GM21381 (cell line): ENCODE measurements around the gene RALGPS1.

ENCODE experiments used
- ATAC-seq: cut with Tn5 transposase; IDR thresholded peaks from one replicate; pipeline ENCODE4 v1.9.1; 2021; ENCODE audit warnings: mild to moderate bottlenecking, moderate library complexity; ENCODE audit not compliant: unreplicated experiment

Gene RALGPS1

GRCh38 chr9:126953041-126953809 is 38.6 kb downstream of the RALGPS1 start:
- ATAC-seq: no peak

- no peak for ATAC-seq
Measured at GRCh38 chr9:126955811-126956210, 41.2 kb downstream of the RALGPS1 start.

GRCh38 chr9:126956917-126957686 is 42.5 kb downstream of the RALGPS1 start:
- ATAC-seq: no peak

- no peak for ATAC-seq
Measured at GRCh38 chr9:126957687-126958053, 43.1 kb downstream of the RALGPS1 start.

GRCh38 chr9:126959336-126959735 is 44.8 kb downstream of the RALGPS1 start:
- no peak for ATAC-seq

- no peak for ATAC-seq
Measured at GRCh38 chr9:126959917-126960316, 45.3 kb downstream of the RALGPS1 start.

GRCh38 chr9:126962336-126962735 is 47.8 kb downstream of the RALGPS1 start:
- ATAC-seq: no peak

GRCh38 chr9:126965077-126965476 is 50.5 kb downstream of the RALGPS1 start:
- no peak for ATAC-seq

- ATAC-seq: no peak
Measured at GRCh38 chr9:126965541-126966428, 51.2 kb downstream of the RALGPS1 start.

- ATAC-seq: no peak
Measured at GRCh38 chr9:126971261-126971660, 56.7 kb downstream of the RALGPS1 start.

GRCh38 chr9:126973651-126974529 is 59.3 kb downstream of the RALGPS1 start:
- no peak for ATAC-seq

GRCh38 chr9:126974594-126974993 is 60.0 kb downstream of the RALGPS1 start:
- ATAC-seq: no peak

- ATAC-seq: no peak
Measured at GRCh38 chr9:126975327-126976220, 61.0 kb downstream of the RALGPS1 start.

GRCh38 chr9:126979461-126979860 is 64.9 kb downstream of the RALGPS1 start:
- ATAC-seq: no peak

GRCh38 chr9:126980231-126980630 is 65.6 kb downstream of the RALGPS1 start:
- no peak for ATAC-seq

- no peak for ATAC-seq
Measured at GRCh38 chr9:126981218-126981617, 66.6 kb downstream of the RALGPS1 start.

- ATAC-seq: no peak
Measured at GRCh38 chr9:126982215-126983002, 67.8 kb downstream of the RALGPS1 start.

- ATAC-seq: no peak
Measured at GRCh38 chr9:126983767-126984166, 69.2 kb downstream of the RALGPS1 start.

GRCh38 chr9:126984969-126985368 is 70.4 kb downstream of the RALGPS1 start:
- no peak for ATAC-seq
